Measurements from ENCODE around the gene CASK.
A peak's percentile ranks its signal among the peaks of the same experiment; 100 is the strongest.

CASK gene

DNA sequence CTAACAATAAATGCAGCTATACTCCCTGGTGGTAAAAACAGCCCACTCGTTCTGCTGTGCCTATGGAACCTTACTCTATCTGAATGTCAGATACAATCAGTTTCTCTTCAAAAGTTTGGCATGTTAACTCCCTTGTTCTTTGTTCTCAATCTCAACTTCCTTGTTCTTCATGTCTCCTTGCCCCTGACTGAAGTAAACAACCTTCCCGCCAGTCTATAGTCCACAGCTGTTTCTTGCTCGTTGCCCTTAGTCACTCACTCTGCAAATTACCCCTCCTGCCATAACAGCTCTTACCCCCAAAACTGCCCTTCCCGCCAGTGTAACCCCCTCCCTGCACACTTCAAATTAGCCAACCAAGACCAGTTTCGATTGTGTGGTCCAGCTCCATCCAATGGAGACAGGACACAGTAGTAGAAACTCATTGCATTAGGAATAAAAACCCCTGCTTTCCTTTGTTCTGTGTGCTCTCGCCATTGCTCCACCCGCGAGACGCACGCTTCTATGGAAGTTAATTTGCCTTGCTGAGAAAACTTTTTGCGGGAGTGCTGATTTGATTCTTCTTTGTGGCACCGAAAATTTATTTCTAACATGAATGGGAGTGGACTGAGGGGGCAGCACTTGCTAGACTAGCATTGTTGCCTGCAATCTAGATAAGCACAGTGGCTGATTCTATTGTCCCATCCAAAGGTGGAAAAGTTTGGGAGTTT, 206.4 kb downstream of the CASK start:
- H3K4me3 Mint-ChIP-seq: no peak overlapping the region
- H3K4me1 Mint-ChIP-seq: peaks cover 27% of the 10 kb centered on the region
- H3K36me3 Mint-ChIP-seq (ENCODE audit: low read depth): peaks cover 45% of the 10 kb centered on the region
- H3K27me3 Mint-ChIP-seq (ENCODE audit: low read depth, poor library complexity): peaks cover 3% of the 10 kb centered on the region
- TF ChIP-seq, protein P1, sequence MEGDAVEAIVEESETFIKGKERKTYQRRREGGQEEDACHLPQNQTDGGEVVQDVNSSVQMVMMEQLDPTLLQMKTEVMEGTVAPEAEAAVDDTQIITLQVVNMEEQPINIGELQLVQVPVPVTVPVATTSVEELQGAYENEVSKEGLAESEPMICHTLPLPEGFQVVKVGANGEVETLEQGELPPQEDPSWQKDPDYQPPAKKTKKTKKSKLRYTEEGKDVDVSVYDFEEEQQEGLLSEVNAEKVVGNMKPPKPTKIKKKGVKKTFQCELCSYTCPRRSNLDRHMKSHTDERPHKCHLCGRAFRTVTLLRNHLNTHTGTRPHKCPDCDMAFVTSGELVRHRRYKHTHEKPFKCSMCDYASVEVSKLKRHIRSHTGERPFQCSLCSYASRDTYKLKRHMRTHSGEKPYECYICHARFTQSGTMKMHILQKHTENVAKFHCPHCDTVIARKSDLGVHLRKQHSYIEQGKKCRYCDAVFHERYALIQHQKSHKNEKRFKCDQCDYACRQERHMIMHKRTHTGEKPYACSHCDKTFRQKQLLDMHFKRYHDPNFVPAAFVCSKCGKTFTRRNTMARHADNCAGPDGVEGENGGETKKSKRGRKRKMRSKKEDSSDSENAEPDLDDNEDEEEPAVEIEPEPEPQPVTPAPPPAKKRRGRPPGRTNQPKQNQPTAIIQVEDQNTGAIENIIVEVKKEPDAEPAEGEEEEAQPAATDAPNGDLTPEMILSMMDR (IDR thresholded peaks at IDR 0.05): no peak
- no peak for DNase-seq
- peak overlapping the region; percentile 66 for H3K27ac Mint-ChIP-seq
- peaks cover 51% of the 10 kb centered on the region for H3K9me3 Mint-ChIP-seq

DNA sequence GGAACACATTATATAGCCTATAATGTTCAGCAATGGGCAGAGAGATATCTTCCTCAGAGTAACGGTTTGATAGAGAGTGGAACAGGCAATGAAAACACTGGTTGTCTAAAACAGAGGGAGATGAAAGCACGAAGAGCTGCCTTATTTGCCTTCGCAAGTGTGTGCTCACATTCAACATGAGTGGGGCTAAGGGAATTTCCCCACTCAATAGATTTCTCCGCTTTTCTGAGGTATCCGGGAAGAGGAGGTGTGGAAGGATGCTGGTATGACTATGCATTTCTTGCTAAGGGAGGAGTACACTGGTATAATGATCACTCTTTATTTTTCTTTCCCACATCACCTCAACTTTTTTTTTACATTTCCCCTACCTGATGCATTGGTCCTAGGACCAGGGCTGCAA, 207.1 kb downstream of the CASK start:
- Mint-ChIP-seq H3K4me1 (peaks cover 27% of the 10 kb centered on the region), H3K27me3 (ENCODE audit: low read depth, poor library complexity) (peaks cover 3% of the 10 kb centered on the region), H3K4me3 (no peak overlapping the region), H3K36me3 (ENCODE audit: low read depth) (peaks cover 40% of the 10 kb centered on the region), H3K27ac (no peak overlapping the region), H3K9me3 (peaks cover 50% of the 10 kb centered on the region)
- DNase-seq: no peak
- TF ChIP-seq, protein P1 (IDR thresholded peaks at IDR 0.05): no peak

DNA sequence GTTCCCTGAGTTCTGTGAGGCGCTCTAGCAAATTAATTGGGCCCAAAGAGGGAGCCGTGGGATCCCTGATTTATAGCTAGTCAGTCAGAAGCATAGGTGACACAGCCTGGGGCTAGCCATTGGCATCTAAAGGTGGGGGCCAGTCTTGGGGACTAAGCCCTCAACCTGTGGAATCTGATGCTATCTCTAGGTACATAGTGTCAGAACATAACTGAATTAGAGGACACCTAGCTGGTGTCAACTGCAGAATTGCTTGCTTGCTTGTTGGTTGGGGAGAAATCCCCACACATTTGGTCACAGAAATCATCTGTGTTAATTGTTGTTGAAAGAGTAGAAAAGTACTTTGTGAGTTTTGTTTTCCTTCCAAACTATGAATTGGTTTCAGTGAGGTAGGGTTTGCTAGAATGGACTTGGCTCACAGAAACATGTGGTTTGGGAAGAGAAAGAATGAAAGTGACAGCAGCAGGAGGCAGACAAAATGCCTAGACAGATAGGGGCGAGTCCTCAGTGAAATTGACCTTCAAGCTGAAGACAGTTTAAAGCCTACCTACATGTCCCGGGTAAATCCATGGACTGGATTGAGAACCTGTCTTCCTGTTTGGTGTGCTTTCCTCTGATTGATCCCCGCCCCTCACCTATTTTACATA, 212.2 kb downstream of the CASK start:
- TF ChIP-seq, protein P1 (IDR thresholded peaks at IDR 0.05): no peak
- Mint-ChIP-seq H3K36me3 (ENCODE audit: low read depth) (peaks cover 12% of the 10 kb centered on the region), H3K27me3 (ENCODE audit: low read depth, poor library complexity) (peaks cover 3% of the 10 kb centered on the region), H3K4me1 (no peaks in the 10 kb centered on the region), H3K4me3 (no peak overlapping the region), H3K9me3 (peaks cover 15% of the 10 kb centered on the region), H3K27ac (no peak overlapping the region)
- DNase-seq: no peak

DNA sequence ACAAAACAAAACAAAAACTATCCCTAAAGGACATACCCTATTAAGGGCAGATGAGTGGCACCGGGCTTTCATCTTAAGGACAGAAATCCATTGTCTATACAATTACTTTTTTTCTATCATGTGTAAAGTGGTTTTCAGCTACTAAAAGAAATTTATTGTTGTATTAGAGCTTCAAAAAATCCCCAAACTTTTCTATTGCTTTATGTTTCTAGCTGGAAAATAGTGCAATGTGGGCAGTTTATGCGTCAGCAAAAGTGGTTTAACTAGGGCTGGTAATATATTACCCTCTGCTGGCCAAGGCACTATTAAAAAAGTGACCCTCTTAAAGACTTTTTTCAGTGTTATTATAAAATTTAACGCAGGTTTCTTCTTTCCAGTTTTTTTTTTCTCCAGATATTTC, 214.9 kb downstream of the CASK start:
- no peaks in the 10 kb centered on the region for H3K4me1 Mint-ChIP-seq
- peaks cover 3% of the 10 kb centered on the region for H3K27me3 Mint-ChIP-seq (ENCODE audit: low read depth, poor library complexity)
- TF ChIP-seq, protein P1 (IDR thresholded peaks at IDR 0.05): no peak
- DNase-seq: no peak
- H3K36me3 Mint-ChIP-seq (ENCODE audit: low read depth): peaks cover 12% of the 10 kb centered on the region
- no peak overlapping the region for H3K4me3 Mint-ChIP-seq
- no peak overlapping the region for H3K27ac Mint-ChIP-seq
- peaks cover 8% of the 10 kb centered on the region for H3K9me3 Mint-ChIP-seq

DNA sequence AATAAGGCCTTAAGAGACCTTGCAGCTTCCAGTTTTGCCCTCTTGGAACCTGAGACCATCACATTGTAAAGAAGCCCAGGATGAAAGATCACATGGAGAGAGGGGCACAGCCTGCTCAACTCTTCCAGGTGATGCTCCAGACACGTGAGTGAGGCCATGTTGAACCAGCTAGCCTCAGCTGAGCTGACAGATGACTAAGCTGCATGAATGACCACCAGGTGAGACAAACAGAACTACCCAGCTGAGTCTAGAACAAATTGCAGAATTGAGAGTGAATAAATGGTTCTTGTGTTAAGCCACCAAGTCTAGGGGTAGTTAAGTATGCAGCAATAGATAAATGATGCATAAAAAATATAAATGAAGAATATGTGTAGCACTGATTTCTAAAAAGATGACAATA, 216.1 kb downstream of the CASK start:
- peaks cover 17% of the 10 kb centered on the region for H3K36me3 Mint-ChIP-seq (ENCODE audit: low read depth)
- H3K4me3 Mint-ChIP-seq: no peak overlapping the region
- TF ChIP-seq, protein P1 (IDR thresholded peaks at IDR 0.05): no peak
- peaks cover 16% of the 10 kb centered on the region for H3K9me3 Mint-ChIP-seq
- no peaks in the 10 kb centered on the region for H3K4me1 Mint-ChIP-seq
- peaks cover 3% of the 10 kb centered on the region for H3K27me3 Mint-ChIP-seq (ENCODE audit: low read depth, poor library complexity)
- DNase-seq: no peak
- no peak overlapping the region for H3K27ac Mint-ChIP-seq
